CD4-positive, alpha-beta T cell treated with Interferon gamma for 1 hour (primary cell): ENCODE data around the gene CD300E.

Experiments used
- DNase-seq: peaks from one replicate; pipeline ENCODE4 v3.0.0-alpha.2; 2020

CD300E gene

DNA sequence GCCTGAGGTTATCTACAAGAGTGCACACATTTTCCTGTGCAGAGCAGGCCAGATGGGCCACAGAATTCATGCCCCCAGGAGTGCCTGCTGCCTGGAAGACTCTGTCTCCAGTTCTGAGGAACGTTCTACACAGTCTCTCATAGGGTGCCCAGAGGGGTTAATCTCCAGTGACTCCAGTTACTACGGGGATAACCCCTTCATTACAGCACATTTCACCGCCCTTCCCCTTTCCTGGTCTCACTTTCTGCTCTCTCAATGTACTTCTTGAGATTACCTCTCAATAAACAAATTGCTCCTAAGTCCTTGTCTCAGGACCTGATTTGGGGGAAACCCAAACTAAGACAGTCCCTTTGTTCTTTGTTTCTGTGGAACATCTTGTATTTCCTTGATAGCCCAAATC lies 62.0 kb downstream of the CD300E start:
- no peak for DNase-seq
